Fibroblast of lung (primary cell): ENCODE measurements around the gene HNRNPU. TPM values are rescaled to one million over a fixed set of nuclear protein-coding genes. Genes with fewer than 3 reads are reported as not detected.

Experiments used
- DNase-seq, 2 donors: peaks; one replicate each; pipeline versions ENCODE4 v3.0.0 to v3.0.0-alpha.2; 2010; ENCODE audit warnings: low read depth in 2 of 2
- H2AFZ ChIP-seq: 2 replicates; pipeline ENCODE4 v1.5.1; 2012; ENCODE audit warnings: low read length, control low read depth, inconsistent platforms
- H3K27ac ChIP-seq: 2 replicates; pipeline ENCODE4 v1.5.1; 2011; ENCODE audit warnings: low read length, control low read depth; ENCODE audit not compliant: insufficient read depth
- H3K27me3 ChIP-seq: 2 replicates; pipeline ENCODE4 v1.5.1; 2011; ENCODE audit warnings: mild to moderate bottlenecking, low read length; ENCODE audit not compliant: control insufficient read depth, insufficient read depth
- H3K36me3 ChIP-seq: 2 replicates; pipeline ENCODE4 v1.5.1; 2011; ENCODE audit warnings: low read length; ENCODE audit not compliant: control insufficient read depth, insufficient read depth
- H3K4me1 ChIP-seq: 2 replicates; pipeline ENCODE4 v1.5.1; 2011; ENCODE audit warnings: low read length; ENCODE audit not compliant: control insufficient read depth, insufficient read depth; ENCODE audit errors: extremely low read depth
- H3K4me2 ChIP-seq: 2 replicates; pipeline ENCODE4 v1.5.1; 2011; ENCODE audit warnings: low read length, control low read depth; ENCODE audit not compliant: insufficient read depth; ENCODE audit errors: extremely low read depth
- H3K4me3 ChIP-seq, 4 experiments: fragments of 200-600 bp in 1 of 4; sonication (generic) in 1 of 4; replicated peaks in 1 of 4; 2 replicates each; pipeline ENCODE4 v1.5.1; 2011 to 2016; ENCODE audit warnings: low read length in 4 of 4, low read depth in 3 of 4, mild to moderate bottlenecking in 3 of 4, control low read depth in 2 of 4, inconsistent platforms in 1 of 4, mixed read lengths in 1 of 4; ENCODE audit not compliant: insufficient read depth in 1 of 4; ENCODE audit errors: control extremely low read depth in 1 of 4
- H3K79me2 ChIP-seq: 2 replicates; pipeline ENCODE4 v1.5.1; 2012; ENCODE audit warnings: mild to moderate bottlenecking, low read length, inconsistent platforms; ENCODE audit not compliant: control insufficient read depth, insufficient read depth
- H3K9ac ChIP-seq: 2 replicates; pipeline ENCODE4 v1.5.1; 2011; ENCODE audit warnings: mild to moderate bottlenecking, low read length, control low read depth; ENCODE audit not compliant: insufficient read depth
- H3K9me3 ChIP-seq: 2 replicates; pipeline ENCODE4 v1.5.1; 2012; ENCODE audit warnings: low read depth, low read length; ENCODE audit not compliant: control insufficient read depth, insufficient read depth
- H4K20me1 ChIP-seq: 2 replicates; pipeline ENCODE4 v1.5.1; 2011; ENCODE audit warnings: low read length; ENCODE audit not compliant: control insufficient read depth, insufficient read depth; ENCODE audit errors: extremely low read depth
- EZH2 ChIP-seq: IDR thresholded peaks from 2 replicates; pipeline ENCODE4 v1.5.1; 2012; ENCODE audit warnings: low read length, control low read depth, mild to moderate bottlenecking; ENCODE audit errors: missing control alignments
- polyA plus RNA-seq, 2 donors: library from polyadenylated mRNA; depleted of rRNA in 1 of 2; stranded (reverse) in 1 of 2; unstranded in 1 of 2; fragments of >200 nt; gene quantifications; 2 replicates each; pipeline ENCODE4 v1.2.1, GENCODE V29; 2011 to 2012; ENCODE audit warnings: missing spikeins in 1 of 2
- total RNA-seq: library from RNA; depleted of rRNA; stranded (reverse); fragments of >200 nt; gene quantifications from 2 replicates; pipeline ENCODE4 v1.2.1, GENCODE V29; 2014
- TF ChIP-seq, protein P1 (sequence below), 2 donors: IDR thresholded peaks in 1 of 2; conservative IDR thresholded peaks in 1 of 2; 1 replicate in 1 of 2; 2 replicates in 1 of 2; pipeline ENCODE4 v1.5.1; 2011 to 2012; ENCODE audit warnings: low read length in 2 of 2, control low read depth in 1 of 2, inconsistent platforms in 1 of 2, low read depth in 1 of 2, mild to moderate bottlenecking in 1 of 2

Gene HNRNPU
- total and polyA plus RNA-seq, 2 donors (not counting 1 experiment from before 2014, with no cell fraction given) = 231 to 383 TPM

DNA sequence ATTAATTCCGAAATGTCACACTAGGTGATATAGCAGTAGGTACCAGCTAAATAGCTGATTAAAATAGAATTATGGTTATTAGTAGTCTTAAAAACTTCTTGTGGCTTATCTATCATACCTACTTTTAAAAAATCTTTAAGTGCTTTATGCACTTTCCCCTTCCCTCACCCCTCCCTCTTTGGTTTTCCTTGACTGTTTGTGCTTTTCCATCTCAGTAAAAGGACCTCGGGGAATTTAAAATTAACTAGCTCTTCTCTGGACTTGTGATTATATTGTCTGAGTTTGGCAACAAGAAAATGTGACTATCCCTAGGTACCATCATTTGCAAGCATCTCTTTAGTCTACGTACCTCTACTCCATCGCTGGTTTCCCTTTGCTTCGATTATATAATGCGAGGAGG lies 17.7 kb downstream of the HNRNPU start:
- Histone ChIP-seq H3K9me3 (no peaks in the 10 kb centered on the region), H4K20me1 (no peaks in the 10 kb centered on the region), H3K79me2 (peaks cover 17% of the 10 kb centered on the region), H3K36me3 (peaks cover 7% of the 10 kb centered on the region), H3K4me1 (peaks cover 6% of the 10 kb centered on the region), H3K4me3 (no peak overlapping the region), H3K27me3 (no peaks in the 10 kb centered on the region), H2AFZ (no peak overlapping the region), H3K27ac (no peak overlapping the region), H3K4me2 (no peak overlapping the region), H3K9ac (no peak overlapping the region)
- TF ChIP-seq EZH2 = no peak
- TF ChIP-seq, protein P1, sequence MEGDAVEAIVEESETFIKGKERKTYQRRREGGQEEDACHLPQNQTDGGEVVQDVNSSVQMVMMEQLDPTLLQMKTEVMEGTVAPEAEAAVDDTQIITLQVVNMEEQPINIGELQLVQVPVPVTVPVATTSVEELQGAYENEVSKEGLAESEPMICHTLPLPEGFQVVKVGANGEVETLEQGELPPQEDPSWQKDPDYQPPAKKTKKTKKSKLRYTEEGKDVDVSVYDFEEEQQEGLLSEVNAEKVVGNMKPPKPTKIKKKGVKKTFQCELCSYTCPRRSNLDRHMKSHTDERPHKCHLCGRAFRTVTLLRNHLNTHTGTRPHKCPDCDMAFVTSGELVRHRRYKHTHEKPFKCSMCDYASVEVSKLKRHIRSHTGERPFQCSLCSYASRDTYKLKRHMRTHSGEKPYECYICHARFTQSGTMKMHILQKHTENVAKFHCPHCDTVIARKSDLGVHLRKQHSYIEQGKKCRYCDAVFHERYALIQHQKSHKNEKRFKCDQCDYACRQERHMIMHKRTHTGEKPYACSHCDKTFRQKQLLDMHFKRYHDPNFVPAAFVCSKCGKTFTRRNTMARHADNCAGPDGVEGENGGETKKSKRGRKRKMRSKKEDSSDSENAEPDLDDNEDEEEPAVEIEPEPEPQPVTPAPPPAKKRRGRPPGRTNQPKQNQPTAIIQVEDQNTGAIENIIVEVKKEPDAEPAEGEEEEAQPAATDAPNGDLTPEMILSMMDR (conservative IDR thresholded peaks at IDR 0.05 in 1 of 2, IDR thresholded peaks at IDR 0.05 in 1 of 2; ENCODE audit: low read depth in 1 of 2, low read length in 2 of 2) = no peak
- no peak for DNase-seq

DNA sequence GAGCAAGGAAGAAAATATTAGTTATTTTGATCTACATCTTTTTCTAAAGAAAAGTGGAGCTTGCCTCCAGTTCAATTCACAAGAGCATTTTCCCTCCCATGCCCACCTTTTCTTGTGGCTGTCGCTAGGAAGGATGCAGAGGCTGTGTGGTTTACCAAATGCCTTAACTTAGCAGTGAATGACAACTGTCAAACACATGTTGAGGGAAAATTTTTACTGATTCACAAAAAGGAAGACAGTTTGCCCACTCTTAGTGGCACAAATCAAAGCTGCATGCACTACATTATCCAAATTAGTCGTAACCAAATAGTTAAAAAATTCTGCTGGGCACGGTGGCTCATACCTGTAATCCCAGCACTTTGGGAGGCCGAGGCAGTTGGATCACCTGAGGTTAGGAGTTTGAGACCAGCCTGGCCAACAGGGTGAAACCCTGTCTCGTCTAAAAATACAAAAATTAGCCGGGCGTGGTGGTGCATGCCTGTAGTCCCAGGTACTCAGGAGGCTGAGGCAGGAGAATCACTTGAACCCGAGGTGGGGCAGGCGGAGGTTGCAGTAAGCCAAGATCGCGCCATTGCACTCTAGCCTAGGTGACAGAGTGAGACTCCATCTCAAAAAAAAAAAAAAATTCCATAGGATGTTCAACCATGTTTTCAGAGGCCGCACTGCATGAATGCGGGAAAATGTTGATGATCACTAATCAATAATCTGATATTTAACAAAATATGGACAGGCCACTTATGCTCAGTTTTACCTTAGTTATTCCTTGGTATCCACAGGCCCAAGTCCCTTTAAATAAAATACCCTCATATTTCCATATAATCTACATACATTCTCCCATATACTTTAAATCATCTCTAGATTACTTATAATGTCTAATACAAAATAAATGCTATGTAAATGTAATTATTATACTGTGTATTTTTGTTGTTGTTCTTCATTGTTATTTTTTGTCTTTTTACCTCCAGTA lies 19.9 kb downstream of the HNRNPU start:
- Histone ChIP-seq H3K4me3 (no peak overlapping the region), H3K27ac (no peak overlapping the region), H2AFZ (no peak overlapping the region), H3K4me1 (peaks cover 6% of the 10 kb centered on the region), H3K79me2 (peaks cover 32% of the 10 kb centered on the region), H3K36me3 (peaks cover 9% of the 10 kb centered on the region), H3K27me3 (no peaks in the 10 kb centered on the region), H3K4me2 (no peak overlapping the region), H3K9ac (no peak overlapping the region), H3K9me3 (no peaks in the 10 kb centered on the region), H4K20me1 (no peaks in the 10 kb centered on the region)
- TF ChIP-seq, protein P1 (conservative IDR thresholded peaks at IDR 0.05 in 1 of 2, IDR thresholded peaks at IDR 0.05 in 1 of 2; ENCODE audit: low read depth in 1 of 2, low read length in 2 of 2) = no peak
- TF ChIP-seq EZH2 = no peak
- DNase-seq = no peak

DNA sequence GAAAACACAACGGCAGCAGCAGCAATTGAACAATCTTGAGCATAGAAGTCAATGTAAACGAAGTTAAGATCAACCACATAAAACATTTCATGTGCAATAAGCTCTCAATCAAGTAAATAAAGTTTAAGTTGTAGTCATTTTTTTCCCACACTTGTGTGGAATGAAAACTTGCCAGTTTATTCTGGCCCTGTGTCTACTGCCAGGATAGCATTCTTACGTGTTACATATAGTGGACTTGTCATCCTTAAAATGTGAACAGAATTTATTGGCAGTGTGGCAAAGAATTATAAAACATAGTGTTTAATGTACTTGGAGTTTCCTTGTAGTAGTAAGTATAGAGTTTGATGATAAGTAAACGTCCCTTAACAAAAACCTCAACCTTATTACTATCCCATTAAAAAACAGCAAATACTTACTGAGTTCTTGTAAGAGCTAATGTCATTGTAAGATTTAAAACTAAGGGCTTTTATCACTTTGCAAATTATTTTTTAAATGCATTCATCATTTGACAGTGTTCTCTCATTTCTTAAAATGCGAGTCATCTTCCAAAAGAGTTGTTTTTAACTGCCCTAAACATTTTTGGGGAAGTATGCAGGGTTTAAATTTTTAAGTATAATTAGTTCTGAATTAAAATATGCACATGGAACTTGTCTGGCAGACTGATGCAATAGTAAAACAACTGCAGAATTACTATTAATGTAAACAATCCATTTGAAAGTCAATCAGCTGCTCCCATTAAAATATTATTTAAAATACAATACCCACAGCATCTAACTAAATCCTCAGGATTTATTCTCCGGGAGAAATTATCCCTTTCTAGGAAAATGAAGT lies 21.0 kb downstream of the HNRNPU start:
- no peak overlapping the region for H3K4me2 ChIP-seq

More for the DNA sequence above, 21.0 kb downstream of the HNRNPU start:
- TF ChIP-seq, protein P1 (conservative IDR thresholded peaks at IDR 0.05 in 1 of 2, IDR thresholded peaks at IDR 0.05 in 1 of 2; ENCODE audit: low read depth in 1 of 2, low read length in 2 of 2) = no peak
- TF ChIP-seq EZH2 = no peak
- Histone ChIP-seq H3K27ac (no peak overlapping the region), H3K36me3 (peaks cover 9% of the 10 kb centered on the region), H2AFZ (no peak overlapping the region), H3K27me3 (no peaks in the 10 kb centered on the region), H4K20me1 (no peaks in the 10 kb centered on the region), H3K4me1 (peaks cover 6% of the 10 kb centered on the region), H3K9me3 (no peaks in the 10 kb centered on the region), H3K4me3 (no peak overlapping the region), H3K79me2 (peaks cover 41% of the 10 kb centered on the region), H3K9ac (no peak overlapping the region)
- DNase-seq = peak in 1 of 2 donors; percentile 56
